K562 (cell line): ENCODE data around the gene BAIAP2L2.

Source experiments
- BHLHE40 ChIP-seq: IDR thresholded peaks from 2 replicates; pipeline ENCODE4 v1.6.1; 2011; ENCODE audit warnings: low read length, improper control_type of control experiment
- E2F6 ChIP-seq, 2 experiments: IDR thresholded peaks; 2 replicates each; pipeline ENCODE4 v1.6.1; 2011; ENCODE audit warnings: borderline replicate concordance in 1 of 2, control low read depth in 1 of 2, low read depth in 1 of 2, low read length in 1 of 2, mild to moderate bottlenecking in 1 of 2, mixed read lengths in 1 of 2, moderate library complexity in 1 of 2; ENCODE audit not compliant: insufficient read depth in 1 of 2, insufficient read length in 1 of 2, poor library complexity in 1 of 2, severe bottlenecking in 1 of 2; ENCODE audit errors: extremely low read depth in 1 of 2
- ESRRA ChIP-seq: fragments of 450-650 bp; IDR thresholded peaks from 2 replicates; pipeline ENCODE4 v1.6.1; 2014; ENCODE audit warnings: low read depth, mild to moderate bottlenecking, moderate library complexity, borderline replicate concordance
- FOS ChIP-seq: IDR thresholded peaks from 3 replicates; pipeline ENCODE4 v1.6.1; 2011; ENCODE audit not compliant: insufficient read length; ENCODE audit errors: extremely low read depth
- FOXP4 ChIP-seq: sonication (generic); formaldehyde crosslinking; IDR thresholded peaks from 2 replicates; pipeline ENCODE4 v1.8.0; 2022; ENCODE audit warnings: mild to moderate bottlenecking, missing genetic modification reagents, borderline replicate concordance
- NFE2L1 ChIP-seq: fragments of 450-650 bp; IDR thresholded peaks from 2 replicates; pipeline ENCODE4 v1.6.1; 2016; ENCODE audit warnings: missing genetic modification characterization, low read depth, mild to moderate bottlenecking, missing compliant biosample characterization, moderate library complexity, borderline replicate concordance
- NFIC ChIP-seq: fragments of 450-650 bp; IDR thresholded peaks from 2 replicates; pipeline ENCODE4 v1.6.1; 2017; ENCODE audit warnings: mild to moderate bottlenecking, inconsistent platforms
- NFYB ChIP-seq: IDR thresholded peaks from 2 replicates; pipeline ENCODE4 v1.6.1; 2011; ENCODE audit warnings: mild to moderate bottlenecking, moderate library complexity; ENCODE audit not compliant: insufficient read length; ENCODE audit errors: extremely low read depth
- NR1H2 ChIP-seq: sonication (generic); formaldehyde crosslinking; IDR thresholded peaks from 2 replicates; pipeline ENCODE4 v1.4.0; 2020; ENCODE audit warnings: mild to moderate bottlenecking, missing genetic modification reagents
- ZNF740 ChIP-seq, 3 experiments: fragments of 200-800 bp in 1 of 3; sonication (Bioruptor generic) in 1 of 3; sonication (generic) in 1 of 3; formaldehyde crosslinking in 1 of 3; IDR thresholded peaks; 2 replicates each; pipeline versions ENCODE4 v1.6.1 to v1.8.0; 2016 to 2022; ENCODE audit warnings: mild to moderate bottlenecking in 2 of 3, missing compliant biosample characterization in 2 of 3, missing genetic modification characterization in 2 of 3, missing genetic modification reagents in 1 of 3

GRCh38 chr22:38051900-38052862, 58.3 kb downstream of the BAIAP2L2 start:
- TF ChIP-seq NFYB (no peak), NFE2L1 (tag) (no peak), E2F6 (IDR thresholded peaks at IDR 0.05; ENCODE audit: borderline replicate concordance in 1 of 2, extremely low read depth in 1 of 2, insufficient read depth in 1 of 2, insufficient read length in 1 of 2, low read depth in 1 of 2, low read length in 1 of 2, poor library complexity in 1 of 2, severe bottlenecking in 1 of 2) (peak in 1 of 2 experiments; percentile 55), NFIC (no peak), ESRRA (no peak), FOS (no peak), NR1H2 (CRISPR knock-in tag) (no peak), FOXP4 (no peak), BHLHE40 (no peak), ZNF740 (CRISPR knock-in tag; IDR thresholded peaks at IDR 0.05) (no peak), ZNF740 (tag; IDR thresholded peaks at IDR 0.05) (no peak)
